ENCODE results near the gene ME3. TPM values are rescaled to one million over a fixed set of nuclear protein-coding genes. Genes with fewer than 3 reads are reported as not detected.

The ME3 gene
- total RNA-seq, 1 experiment from 2014 or later, result 35.3 TPM

DNA sequence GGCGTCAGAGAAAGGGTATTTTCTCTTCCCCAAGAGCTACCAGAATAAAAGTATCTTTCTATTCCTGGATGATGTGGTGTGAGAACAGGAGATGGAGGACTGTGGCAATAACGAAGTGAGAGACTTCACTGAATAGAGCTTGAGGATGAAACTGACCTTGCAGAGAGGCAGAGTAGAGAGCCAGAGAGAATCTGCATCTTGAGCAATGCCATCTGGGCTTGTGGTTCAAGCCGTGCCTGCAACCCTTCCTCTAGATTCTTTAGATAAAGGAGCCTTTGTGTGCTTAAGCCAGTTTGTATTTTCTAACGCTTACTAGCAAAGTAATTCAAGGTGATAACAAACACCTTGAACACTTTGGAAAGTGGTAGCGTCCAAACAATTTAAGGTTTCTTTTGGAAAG, 2.2 kb downstream of the ME3 start:
- BruUV-seq (replicated peaks), result no TSS peak
- peak overlapping the region; percentile 99 for H3K27ac ChIP-seq (ENCODE audit: low read length)
- peaks cover 57% of the 10 kb centered on the region for H3K4me1 ChIP-seq (ENCODE audit: control insufficient read depth, insufficient read depth, low read length)
- H3K36me3 ChIP-seq (ENCODE audit: control insufficient read depth, insufficient read depth, low read length), result no peaks in the 10 kb centered on the region
- H3K4me3 ChIP-seq (ENCODE audit: low read depth in 2 of 2, low read length in 2 of 2), result peak overlapping the region; percentile 67 to 77
- intact Hi-C loops (cut with micrococcal nuclease; ENCODE audit: unreplicated experiment), result loop anchor here (5.0 kb wide), 3 partner anchors 67 to 213 kb away; no protein-coding TSS in a partner anchor
- in situ Hi-C loops (cut with HindIII; ENCODE audit: low pct_unique_long_range_greater_than_20kb, low sequenced_read_pairs), result no loop called here
- no peaks in the 10 kb centered on the region for H3K27me3 ChIP-seq (ENCODE audit: control insufficient read depth, insufficient read depth, low read length)
- ChIA-PET POLR2A (no interaction called here), CTCF (no interaction called here)
- ATAC-seq (0 out of 2 replicates have a peak, but pooled peaks have one; percentile 3), DNase-seq (ENCODE audit: low read depth, low spot score) (no peak)
- no peaks in the 10 kb centered on the region for H3K9me3 ChIP-seq (ENCODE audit: control insufficient read depth, insufficient read depth, low read depth, low read length)
- TF ChIP-seq, protein P1, sequence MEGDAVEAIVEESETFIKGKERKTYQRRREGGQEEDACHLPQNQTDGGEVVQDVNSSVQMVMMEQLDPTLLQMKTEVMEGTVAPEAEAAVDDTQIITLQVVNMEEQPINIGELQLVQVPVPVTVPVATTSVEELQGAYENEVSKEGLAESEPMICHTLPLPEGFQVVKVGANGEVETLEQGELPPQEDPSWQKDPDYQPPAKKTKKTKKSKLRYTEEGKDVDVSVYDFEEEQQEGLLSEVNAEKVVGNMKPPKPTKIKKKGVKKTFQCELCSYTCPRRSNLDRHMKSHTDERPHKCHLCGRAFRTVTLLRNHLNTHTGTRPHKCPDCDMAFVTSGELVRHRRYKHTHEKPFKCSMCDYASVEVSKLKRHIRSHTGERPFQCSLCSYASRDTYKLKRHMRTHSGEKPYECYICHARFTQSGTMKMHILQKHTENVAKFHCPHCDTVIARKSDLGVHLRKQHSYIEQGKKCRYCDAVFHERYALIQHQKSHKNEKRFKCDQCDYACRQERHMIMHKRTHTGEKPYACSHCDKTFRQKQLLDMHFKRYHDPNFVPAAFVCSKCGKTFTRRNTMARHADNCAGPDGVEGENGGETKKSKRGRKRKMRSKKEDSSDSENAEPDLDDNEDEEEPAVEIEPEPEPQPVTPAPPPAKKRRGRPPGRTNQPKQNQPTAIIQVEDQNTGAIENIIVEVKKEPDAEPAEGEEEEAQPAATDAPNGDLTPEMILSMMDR (IDR thresholded peaks at IDR 0.05), result no peak
- TF ChIP-seq, protein P2, sequence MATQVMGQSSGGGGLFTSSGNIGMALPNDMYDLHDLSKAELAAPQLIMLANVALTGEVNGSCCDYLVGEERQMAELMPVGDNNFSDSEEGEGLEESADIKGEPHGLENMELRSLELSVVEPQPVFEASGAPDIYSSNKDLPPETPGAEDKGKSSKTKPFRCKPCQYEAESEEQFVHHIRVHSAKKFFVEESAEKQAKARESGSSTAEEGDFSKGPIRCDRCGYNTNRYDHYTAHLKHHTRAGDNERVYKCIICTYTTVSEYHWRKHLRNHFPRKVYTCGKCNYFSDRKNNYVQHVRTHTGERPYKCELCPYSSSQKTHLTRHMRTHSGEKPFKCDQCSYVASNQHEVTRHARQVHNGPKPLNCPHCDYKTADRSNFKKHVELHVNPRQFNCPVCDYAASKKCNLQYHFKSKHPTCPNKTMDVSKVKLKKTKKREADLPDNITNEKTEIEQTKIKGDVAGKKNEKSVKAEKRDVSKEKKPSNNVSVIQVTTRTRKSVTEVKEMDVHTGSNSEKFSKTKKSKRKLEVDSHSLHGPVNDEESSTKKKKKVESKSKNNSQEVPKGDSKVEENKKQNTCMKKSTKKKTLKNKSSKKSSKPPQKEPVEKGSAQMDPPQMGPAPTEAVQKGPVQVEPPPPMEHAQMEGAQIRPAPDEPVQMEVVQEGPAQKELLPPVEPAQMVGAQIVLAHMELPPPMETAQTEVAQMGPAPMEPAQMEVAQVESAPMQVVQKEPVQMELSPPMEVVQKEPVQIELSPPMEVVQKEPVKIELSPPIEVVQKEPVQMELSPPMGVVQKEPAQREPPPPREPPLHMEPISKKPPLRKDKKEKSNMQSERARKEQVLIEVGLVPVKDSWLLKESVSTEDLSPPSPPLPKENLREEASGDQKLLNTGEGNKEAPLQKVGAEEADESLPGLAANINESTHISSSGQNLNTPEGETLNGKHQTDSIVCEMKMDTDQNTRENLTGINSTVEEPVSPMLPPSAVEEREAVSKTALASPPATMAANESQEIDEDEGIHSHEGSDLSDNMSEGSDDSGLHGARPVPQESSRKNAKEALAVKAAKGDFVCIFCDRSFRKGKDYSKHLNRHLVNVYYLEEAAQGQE (IDR thresholded peaks at IDR 0.05; ENCODE audit: insufficient read depth in 1 of 2, low read depth in 2 of 2, low read length in 1 of 2), result no peak

DNA sequence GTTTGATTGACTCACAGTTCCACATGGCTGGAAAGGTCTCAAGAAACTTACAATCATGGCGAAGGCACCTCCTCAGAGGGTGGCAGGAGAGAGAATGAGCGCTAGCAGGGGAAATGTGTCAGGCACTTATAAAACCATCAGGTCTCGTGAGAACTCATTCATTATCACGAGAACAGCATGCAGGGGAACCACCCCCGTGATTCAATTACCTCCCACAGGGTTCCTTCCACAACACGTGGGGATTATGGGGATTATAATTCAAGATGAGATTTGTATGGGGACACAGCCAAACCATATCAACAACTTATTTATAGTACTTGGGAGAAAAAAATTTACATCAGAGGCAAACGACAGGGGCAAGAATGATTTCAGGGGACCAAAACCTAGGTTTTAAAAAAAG, 3.0 kb downstream of the ME3 start:
- peak overlapping the region; percentile 99 for H3K27ac ChIP-seq (ENCODE audit: low read length)
- peak overlapping the region in 1 of 2 experiments; percentile 77; a peak in 1 of 4 replicates for H3K4me3 ChIP-seq (ENCODE audit: low read depth in 2 of 2, low read length in 2 of 2)
- in situ Hi-C loops (cut with HindIII; ENCODE audit: low pct_unique_long_range_greater_than_20kb, low sequenced_read_pairs) (no loop called here), intact Hi-C loops (cut with micrococcal nuclease; ENCODE audit: unreplicated experiment) (no loop called here)
- H3K36me3 ChIP-seq (ENCODE audit: control insufficient read depth, insufficient read depth, low read length), result no peaks in the 10 kb centered on the region
- H3K9me3 ChIP-seq (ENCODE audit: control insufficient read depth, insufficient read depth, low read depth, low read length), result no peaks in the 10 kb centered on the region
- DNase-seq (ENCODE audit: low read depth, low spot score) (no peak), ATAC-seq (no peak)
- ChIA-PET POLR2A (no interaction called here), CTCF (no interaction called here)
- peaks cover 50% of the 10 kb centered on the region for H3K4me1 ChIP-seq (ENCODE audit: control insufficient read depth, insufficient read depth, low read length)
- TF ChIP-seq, protein P1 (IDR thresholded peaks at IDR 0.05), result no peak
- H3K27me3 ChIP-seq (ENCODE audit: control insufficient read depth, insufficient read depth, low read length), result no peaks in the 10 kb centered on the region
- BruUV-seq (replicated peaks), result no TSS peak

DNA sequence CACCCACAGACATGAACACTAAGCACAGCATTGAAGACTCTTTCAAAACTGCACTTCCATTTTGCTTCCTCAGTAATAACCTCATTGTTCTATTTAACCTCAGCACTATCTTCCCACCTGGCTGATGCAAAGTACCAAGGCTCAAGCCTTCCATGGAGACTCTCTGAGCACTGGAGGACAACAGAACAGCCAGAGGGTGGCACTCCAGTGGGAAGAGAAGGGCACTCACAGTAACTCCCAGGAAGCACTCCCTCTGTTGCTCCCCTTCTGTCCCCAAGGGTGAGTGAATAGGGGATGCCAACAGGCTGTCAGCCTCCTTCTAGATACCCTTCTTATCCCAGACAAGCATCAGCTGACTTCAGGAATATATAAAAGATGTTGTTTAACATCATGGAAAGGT, 3.5 kb downstream of the ME3 start:
- DNase-seq (ENCODE audit: low read depth, low spot score), result no peak
- no TSS peak for BruUV-seq (replicated peaks)

More for the DNA sequence above, 3.5 kb downstream of the ME3 start:
- TF ChIP-seq POLR2AphosphoS5 (IDR thresholded peaks at IDR 0.05; ENCODE audit: low read depth, low read length) (no peak), TCF7L2 (IDR thresholded peaks at IDR 0.05; ENCODE audit: low read depth, low read length) (no peak), SIN3A (IDR thresholded peaks at IDR 0.05; ENCODE audit: borderline replicate concordance, insufficient read depth, low read depth, low read length) (no peak)
- TF ChIP-seq, protein P2 (IDR thresholded peaks at IDR 0.05; ENCODE audit: insufficient read depth in 1 of 2, low read depth in 2 of 2, low read length in 1 of 2), result no peak
- TF ChIP-seq, protein P1 (IDR thresholded peaks at IDR 0.05), result peak; percentile 58
- peaks cover 46% of the 10 kb centered on the region for H3K4me1 ChIP-seq (ENCODE audit: control insufficient read depth, insufficient read depth, low read length)
- ChIA-PET POLR2A (interaction anchor here (1.0 kb wide), 1 partner anchor 10 kb away, joined by 3 read pairs; no protein-coding TSS in a partner anchor), CTCF (no interaction called here)
- in situ Hi-C loops (cut with HindIII; ENCODE audit: low pct_unique_long_range_greater_than_20kb, low sequenced_read_pairs), result no loop called here
- H3K9me3 ChIP-seq (ENCODE audit: control insufficient read depth, insufficient read depth, low read depth, low read length), result no peaks in the 10 kb centered on the region
- intact Hi-C loops (cut with micrococcal nuclease; ENCODE audit: unreplicated experiment), result no loop called here
- H3K4me3 ChIP-seq (ENCODE audit: low read depth in 2 of 2, low read length in 2 of 2), result peak overlapping the region in 1 of 2 experiments; percentile 5; a peak in 1 of 4 replicates
- peak overlapping the region; percentile 99 for H3K27ac ChIP-seq (ENCODE audit: low read length)
- H3K27me3 ChIP-seq (ENCODE audit: control insufficient read depth, insufficient read depth, low read length), result no peaks in the 10 kb centered on the region
- ATAC-seq, result no peak
- no peaks in the 10 kb centered on the region; the same call in 1 of the 2 replicates for H3K36me3 ChIP-seq (ENCODE audit: control insufficient read depth, insufficient read depth, low read length)
